Measurements from ENCODE around the gene VIL1. TPM values are rescaled to one million over a fixed set of nuclear protein-coding genes. Genes with fewer than 3 reads are reported as not detected.
A peak's percentile ranks its signal among the peaks of the same experiment; 100 is the strongest.

Gene VIL1
- polyA plus RNA-seq, 3 donors: not detected

DNA sequence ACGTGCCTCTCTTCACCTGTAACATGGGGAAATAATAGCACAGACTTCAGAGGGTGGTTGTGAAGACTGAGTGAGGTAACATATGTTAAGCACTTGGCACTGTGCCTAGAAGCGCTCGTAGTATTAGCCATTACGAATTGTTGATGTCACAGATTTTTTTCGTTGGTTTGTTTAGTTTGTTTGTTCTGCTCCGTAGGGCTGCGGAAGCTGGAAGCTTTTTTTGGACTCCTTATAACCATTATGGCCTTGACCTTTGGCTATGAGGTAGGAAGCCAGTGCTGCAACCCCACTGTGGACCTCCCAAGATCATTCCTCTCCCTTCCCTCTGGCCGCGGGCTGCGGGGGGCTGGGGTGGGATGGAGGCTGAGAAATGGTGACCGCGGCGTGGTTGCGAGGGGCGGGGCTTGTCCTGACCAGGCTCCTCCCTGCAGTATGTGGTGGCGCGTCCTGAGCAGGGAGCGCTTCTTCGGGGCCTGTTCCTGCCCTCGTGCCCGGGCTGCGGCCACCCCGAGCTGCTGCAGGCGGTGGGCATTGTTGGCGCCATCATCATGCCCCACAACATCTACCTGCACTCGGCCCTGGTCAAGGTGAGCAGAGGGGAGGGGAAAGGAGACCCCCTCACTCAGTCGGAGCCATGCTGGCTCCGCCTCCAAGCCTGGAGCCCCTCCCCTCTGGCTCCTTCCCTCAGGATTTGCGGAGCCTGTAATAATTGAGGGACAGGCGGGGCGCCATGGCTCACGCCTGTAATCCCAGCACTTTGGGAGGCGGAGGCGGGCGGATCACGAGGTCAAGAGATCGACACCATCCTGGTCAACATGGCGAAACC is 31.3 kb upstream of the VIL1 start:
- H4K20me1 ChIP-seq (ENCODE audit: insufficient read depth, low read length): peaks cover 98% of the 10 kb centered on the region
- TF ChIP-seq CTCF (IDR thresholded peaks at IDR 0.05): no peak
- H3K79me2 ChIP-seq (ENCODE audit: insufficient read depth, low read length): peaks cover 74% of the 10 kb centered on the region
- H3K27me3 ChIP-seq (ENCODE audit: control insufficient read depth in 2 of 2, insufficient read depth in 2 of 2, low read length in 2 of 2): no peaks in the 10 kb centered on the region
- H3K9me3 ChIP-seq (replicated peaks in 1 of 2; ENCODE audit: control insufficient read depth in 1 of 2, insufficient read depth in 1 of 2, low read length in 2 of 2): no peaks in the 10 kb centered on the region
- H3K9ac ChIP-seq (ENCODE audit: insufficient read depth, low read length, poor library complexity, severe bottlenecking): peak overlapping the region; percentile 34
- H3K4me3 ChIP-seq (replicated peaks in 1 of 3; ENCODE audit: low read depth in 2 of 3, low read length in 3 of 3): peak overlapping the region in 1 of 3 experiments; percentile 100
- Mint-ChIP-seq H3K4me1 (peaks cover 71% of the 10 kb centered on the region), H3K27me3 (ENCODE audit: low read depth in 3 of 3) (peaks cover 0 to 3% (median 0%) of the 10 kb centered on the region in 3 donors), H3K4me3 (peak overlapping the region; percentile 89 to 100), H3K27ac (peak overlapping the region; percentile 91 to 100 (median 96)), H3K9me3 (peaks cover 0 to 2% (median 0%) of the 10 kb centered on the region in 7 donors), H3K36me3 (peaks cover 81 to 96% of the 10 kb centered on the region in 2 donors)
- 9% methylated on average over 17 of the region's 38 CpGs for WGBS (ENCODE audit: insufficient coverage)
- H3K27ac ChIP-seq (ENCODE audit: low read depth in 1 of 2, low read length in 2 of 2): peak overlapping the region; percentile 71 to 73
- DNase-seq: peak; percentile 76 to 91 (median 79)
- intact Hi-C loops (cut with micrococcal nuclease): no loop called here
- peaks cover 80 to 81% of the 10 kb centered on the region in 2 donors for H3K36me3 ChIP-seq (replicated peaks in 1 of 2; ENCODE audit: control insufficient read depth in 1 of 2, insufficient read depth in 2 of 2, low read length in 2 of 2)
- peak overlapping the region; percentile 100 for H3K4me2 ChIP-seq (replicated peaks; ENCODE audit: extremely low read depth, low read length, poor library complexity, severe bottlenecking)
- H3K4me1 ChIP-seq (ENCODE audit: control insufficient read depth in 1 of 2, insufficient read depth in 2 of 2, low read length in 2 of 2): peaks cover 83 to 98% of the 10 kb centered on the region in 2 donors
- no peak overlapping the region for H2AFZ ChIP-seq (ENCODE audit: insufficient read depth, low read depth, low read length, poor library complexity, severe bottlenecking)

GRCh38 chr2:218389333-218390150 is 29.4 kb upstream of the VIL1 start:
- no peak for TF ChIP-seq CTCF (IDR thresholded peaks at IDR 0.05)
- Mint-ChIP-seq H3K4me1 (peaks cover 84% of the 10 kb centered on the region), H3K36me3 (peaks cover 92 to 99% of the 10 kb centered on the region in 2 donors), H3K9me3 (peaks cover 0 to 2% (median 0%) of the 10 kb centered on the region in 7 donors), H3K27me3 (ENCODE audit: low read depth in 3 of 3) (peaks cover 0 to 5% (median 0%) of the 10 kb centered on the region in 3 donors), H3K27ac (peak overlapping the region; percentile 30 to 91 (median 76)), H3K4me3 (peak overlapping the region in 1 of 2 donors; percentile 49)
- H3K79me2 ChIP-seq (ENCODE audit: insufficient read depth, low read length): peaks cover 61% of the 10 kb centered on the region
- no peak overlapping the region for H3K9ac ChIP-seq (ENCODE audit: insufficient read depth, low read length, poor library complexity, severe bottlenecking)
- no peaks in the 10 kb centered on the region for H3K27me3 ChIP-seq (ENCODE audit: control insufficient read depth in 2 of 2, insufficient read depth in 2 of 2, low read length in 2 of 2)
- peaks cover 98% of the 10 kb centered on the region for H4K20me1 ChIP-seq (ENCODE audit: insufficient read depth, low read length)
- no peaks in the 10 kb centered on the region for H3K9me3 ChIP-seq (replicated peaks in 1 of 2; ENCODE audit: control insufficient read depth in 1 of 2, insufficient read depth in 1 of 2, low read length in 2 of 2)
- DNase-seq: no peak
- intact Hi-C loops (cut with micrococcal nuclease): loop anchor here in 1 of 2 donors (10.0 kb wide), 1 partner anchor 175 kb away; the partner anchor contains the start of genes CNOT9 and USP37
- H3K27ac ChIP-seq (ENCODE audit: low read depth in 1 of 2, low read length in 2 of 2): no peak overlapping the region
- H3K36me3 ChIP-seq (replicated peaks in 1 of 2; ENCODE audit: control insufficient read depth in 1 of 2, insufficient read depth in 2 of 2, low read length in 2 of 2): peaks cover 94 to 98% of the 10 kb centered on the region in 2 donors
- no peak overlapping the region for H3K4me2 ChIP-seq (replicated peaks; ENCODE audit: extremely low read depth, low read length, poor library complexity, severe bottlenecking)
- WGBS (ENCODE audit: insufficient coverage): 87% methylated on average over 12 of the region's 17 CpGs
- H3K4me1 ChIP-seq (ENCODE audit: control insufficient read depth in 1 of 2, insufficient read depth in 2 of 2, low read length in 2 of 2): peaks cover 83 to 98% of the 10 kb centered on the region in 2 donors
- no peak overlapping the region for H2AFZ ChIP-seq (ENCODE audit: insufficient read depth, low read depth, low read length, poor library complexity, severe bottlenecking)
- no peak overlapping the region for H3K4me3 ChIP-seq (replicated peaks in 1 of 3; ENCODE audit: low read depth in 2 of 3, low read length in 3 of 3)
